CD4-positive, alpha-beta T cell treated with Interleukin-6 for 4 hours (primary cell): ENCODE results near the gene ARHGAP24.

Source experiments
- DNase-seq: peaks from one replicate; pipeline ENCODE4 v3.0.0-alpha.2; 2020; ENCODE audit warnings: mixed read lengths

ARHGAP24 gene

DNA sequence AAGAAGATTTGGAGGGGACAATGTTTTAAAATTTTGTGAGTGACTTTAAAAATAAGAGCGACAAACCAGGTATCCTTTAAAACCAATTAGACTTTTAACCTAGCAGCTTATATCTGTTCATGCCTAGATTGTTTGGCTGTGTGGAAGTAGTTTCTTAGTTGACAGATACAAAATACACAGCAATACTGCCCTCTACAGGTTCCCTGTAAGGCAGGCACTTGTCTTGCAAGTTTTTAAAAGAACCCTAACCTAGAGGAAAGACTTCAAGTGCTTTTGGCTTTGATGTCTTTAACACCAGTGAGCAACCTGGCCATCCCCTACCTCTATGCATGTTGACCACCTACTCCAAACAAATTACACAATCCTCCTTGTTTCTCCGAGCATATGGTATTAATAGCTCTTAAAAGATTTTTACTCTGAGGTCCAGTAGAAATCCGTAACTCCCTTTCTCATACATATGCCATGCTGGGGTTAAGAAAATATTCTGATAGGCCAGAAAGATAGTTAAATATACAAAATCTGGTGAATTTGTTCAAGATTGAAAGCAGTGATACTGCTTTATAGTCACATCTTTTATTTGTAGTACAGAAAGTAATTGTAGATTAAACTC lies 273.0 kb downstream of the ARHGAP24 start:
- no peak for DNase-seq

- DNase-seq, result no peak
These were observed 273.7 kb downstream of the ARHGAP24 start for GRCh38 chr4:85748654-85749053.

DNA sequence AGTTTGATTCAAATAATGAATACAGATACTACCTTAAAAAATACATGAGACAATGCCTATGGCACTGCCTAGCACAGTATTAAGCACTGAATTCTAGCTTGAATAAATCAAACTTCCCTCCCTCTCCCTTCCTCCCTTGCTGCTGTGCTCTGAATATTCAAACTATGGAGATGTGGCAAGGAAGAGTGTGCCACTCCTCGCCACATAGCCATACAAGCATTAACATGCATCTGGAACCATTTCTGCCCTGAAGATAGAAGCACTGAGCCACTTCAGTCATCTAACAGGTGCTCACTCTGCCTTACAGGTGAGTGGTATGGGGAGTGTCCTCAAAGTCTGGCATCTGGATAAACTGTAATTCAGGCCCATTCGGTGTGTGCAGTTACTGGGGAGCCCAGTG lies 276.9 kb downstream of the ARHGAP24 start:
- no peak for DNase-seq

DNA sequence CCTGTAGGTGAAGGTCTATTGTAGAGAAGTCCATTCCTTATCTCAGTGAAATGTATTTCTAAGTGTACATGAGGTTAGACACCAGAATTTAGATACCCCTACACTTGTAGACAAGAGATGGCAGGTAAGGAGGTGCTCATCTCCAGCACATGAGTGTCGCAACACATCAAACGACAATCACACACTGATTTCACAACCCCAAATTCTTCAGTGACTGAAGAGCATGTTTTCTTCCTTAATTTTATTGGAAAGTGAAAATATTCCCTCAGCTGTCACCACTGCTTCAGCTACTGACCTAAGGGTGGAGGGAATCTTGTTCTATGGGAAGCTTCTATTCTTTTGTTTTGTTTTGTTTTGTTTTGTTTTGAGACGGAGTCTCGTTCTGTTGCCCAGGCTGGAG lies 280.3 kb downstream of the ARHGAP24 start:
- no peak for DNase-seq

DNA sequence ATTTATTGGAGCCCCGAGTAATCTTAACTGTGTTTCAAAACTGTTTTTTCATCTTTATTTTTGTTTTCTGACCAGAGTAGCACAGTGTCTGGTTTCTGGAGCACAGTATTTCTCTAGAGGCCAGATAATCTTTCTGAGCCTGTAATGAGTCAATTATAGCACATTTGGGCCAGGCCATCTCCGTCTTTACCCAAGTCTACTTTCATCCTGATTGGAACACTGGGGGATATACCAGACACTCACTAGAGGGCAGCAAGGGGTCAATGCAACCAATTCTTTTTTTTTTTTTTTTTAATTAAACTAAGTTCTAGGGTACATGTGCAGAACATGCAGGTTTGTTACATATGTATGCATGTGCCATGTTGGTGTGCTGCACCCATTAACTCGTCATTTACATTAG lies 282.0 kb downstream of the ARHGAP24 start:
- DNase-seq, result no peak

GRCh38 chr4:85759388-85759787 lies 284.4 kb downstream of the ARHGAP24 start:
- no peak for DNase-seq

GRCh38 chr4:85760511-85760910 lies 285.6 kb downstream of the ARHGAP24 start:
- no peak for DNase-seq

GRCh38 chr4:85761803-85762528 lies 287.0 kb downstream of the ARHGAP24 start:
- no peak for DNase-seq

DNA sequence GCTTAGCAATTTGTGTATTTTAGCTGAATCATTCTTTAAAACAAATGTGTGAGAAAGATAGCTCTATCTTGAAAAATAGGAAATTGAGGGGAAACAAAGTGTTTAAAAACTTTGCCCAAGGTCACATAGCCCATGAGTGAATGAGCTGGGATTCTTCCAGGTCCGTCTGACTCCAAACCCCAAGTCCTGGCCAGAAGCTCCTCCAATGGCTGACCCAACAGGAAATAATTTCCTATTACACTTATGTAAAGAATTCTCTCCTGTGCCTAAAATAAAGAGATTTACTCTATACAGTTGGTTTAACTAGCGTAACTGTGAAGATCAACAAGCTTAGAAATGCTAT lies 287.6 kb downstream of the ARHGAP24 start:
- no peak for DNase-seq

- no peak for DNase-seq
These were observed 288.3 kb downstream of the ARHGAP24 start for GRCh38 chr4:85763202-85763601.

- no peak for DNase-seq
These were observed 292.7 kb downstream of the ARHGAP24 start for GRCh38 chr4:85767649-85768048.

- no peak for DNase-seq
These were observed 294.1 kb downstream of the ARHGAP24 start for GRCh38 chr4:85769009-85769408.

GRCh38 chr4:85772470-85772869 lies 297.5 kb downstream of the ARHGAP24 start:
- DNase-seq, result no peak

DNA sequence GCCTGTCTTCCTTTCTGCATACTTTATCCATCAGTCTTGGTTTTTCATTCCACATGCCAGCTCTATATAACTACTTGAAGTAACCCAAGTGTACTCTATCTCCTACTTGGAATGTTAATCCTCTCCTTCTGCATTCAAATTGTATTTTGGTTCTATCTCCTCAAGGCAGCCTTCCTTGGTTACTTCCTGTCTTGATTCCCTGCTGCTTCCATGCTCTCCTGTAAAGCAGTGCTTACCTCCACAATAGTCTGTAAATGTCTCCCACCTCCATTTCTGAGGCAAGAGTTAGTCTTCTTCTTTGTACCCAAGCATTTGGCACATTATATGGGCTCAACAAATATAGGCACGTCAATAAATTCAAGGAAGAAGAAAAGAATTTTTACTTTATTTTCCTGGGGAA lies 298.4 kb downstream of the ARHGAP24 start:
- no peak for DNase-seq

- DNase-seq, result no peak
These were observed 299.1 kb downstream of the ARHGAP24 start for GRCh38 chr4:85774000-85774399.

- DNase-seq, result no peak
These were observed 299.5 kb downstream of the ARHGAP24 start for GRCh38 chr4:85774489-85774888.

DNA sequence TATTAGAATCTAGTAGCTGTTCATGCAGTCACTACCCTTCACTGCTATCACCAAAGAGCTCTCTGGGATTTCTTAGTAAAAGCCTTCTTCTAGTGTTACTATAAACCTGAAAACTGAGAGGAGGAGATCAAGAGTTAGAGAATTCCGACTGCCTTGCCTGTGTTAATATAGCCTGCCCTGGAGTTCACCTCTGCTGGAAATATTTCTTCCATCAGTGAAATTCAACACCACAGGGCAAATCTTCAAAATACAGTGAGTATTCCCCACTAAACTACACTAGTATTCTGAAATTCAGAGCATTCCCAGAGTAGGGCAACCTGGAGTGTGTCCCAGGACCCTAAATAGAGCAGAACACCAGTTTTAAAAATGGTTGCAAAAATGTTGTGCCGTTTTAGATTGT lies 301.1 kb downstream of the ARHGAP24 start:
- DNase-seq, result no peak

GRCh38 chr4:85776579-85776978 lies 301.6 kb downstream of the ARHGAP24 start:
- no peak for DNase-seq

DNA sequence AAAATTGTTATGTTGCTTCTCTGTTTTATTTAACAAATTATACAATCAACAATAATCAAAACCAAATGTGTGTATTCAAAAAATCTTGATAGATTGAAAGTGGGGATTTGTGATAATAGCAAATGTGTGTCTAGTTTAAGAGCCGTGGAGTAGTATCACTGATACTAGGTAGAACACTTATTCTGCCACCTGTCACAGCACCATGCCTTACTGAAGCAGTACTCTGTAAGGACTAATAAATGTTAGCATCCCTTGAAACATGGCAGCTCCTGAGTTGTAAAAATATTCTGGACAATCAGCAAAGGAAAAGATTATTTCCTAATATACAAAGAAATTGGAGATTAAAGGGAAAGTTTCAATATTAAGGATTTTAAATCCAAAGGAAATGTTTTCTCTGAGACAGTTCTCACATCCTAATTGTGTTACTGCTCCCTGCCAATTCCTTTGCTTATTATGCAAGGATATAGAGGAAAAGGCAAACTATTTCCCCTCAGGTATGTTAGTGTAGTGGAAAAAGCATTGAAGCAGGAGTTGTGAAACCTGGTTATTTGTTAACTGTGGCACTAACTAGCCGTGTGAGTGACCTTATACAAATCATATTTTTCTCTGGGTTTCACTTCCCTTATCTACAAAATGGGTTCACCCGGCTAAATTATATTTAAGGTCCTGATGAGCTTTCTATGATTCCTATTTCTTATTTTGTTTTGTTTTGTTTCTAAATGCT lies 303.1 kb downstream of the ARHGAP24 start:
- no peak for DNase-seq

DNA sequence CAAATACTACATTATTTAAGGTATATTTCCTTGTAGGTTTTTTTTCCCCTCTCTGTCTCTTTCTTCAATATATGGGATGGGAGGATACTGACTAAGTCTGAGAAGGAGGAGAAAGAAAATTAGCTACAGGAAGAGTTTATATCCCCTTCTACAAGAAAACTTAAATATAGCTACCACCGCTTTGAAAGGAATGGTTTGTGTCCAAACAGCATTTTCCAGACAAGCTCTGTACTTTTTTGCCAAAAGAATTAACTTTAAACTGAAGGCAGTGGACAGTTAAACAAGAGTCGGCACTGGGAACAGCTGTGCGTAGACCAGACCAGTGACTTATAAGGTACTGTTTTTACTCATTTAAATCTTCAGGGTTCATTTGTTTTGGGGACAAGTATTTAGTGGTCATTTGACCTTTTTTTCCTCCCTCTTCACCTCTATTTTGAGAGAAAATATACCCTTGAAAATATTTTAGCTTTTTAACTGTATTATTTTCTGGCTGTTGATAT lies 303.7 kb downstream of the ARHGAP24 start:
- DNase-seq, result no peak

DNA sequence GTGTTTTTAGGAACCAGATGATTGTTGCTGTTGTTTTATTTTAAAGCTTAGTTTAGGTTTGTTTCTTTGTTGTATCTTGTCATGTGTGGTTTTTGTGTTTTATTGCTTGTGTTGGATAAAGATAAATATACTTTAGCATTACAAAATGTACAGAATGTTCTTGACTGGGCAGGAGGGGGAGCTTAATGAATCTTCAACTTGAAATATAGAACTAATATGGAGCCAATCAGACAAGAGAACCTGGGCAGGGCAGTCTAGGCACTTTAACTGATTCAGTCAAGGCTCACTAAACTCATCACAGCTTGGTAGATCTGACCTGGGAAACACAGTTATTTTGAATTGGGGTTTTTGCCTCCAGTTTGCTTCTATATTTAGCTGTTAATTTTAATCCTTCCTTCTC lies 304.2 kb downstream of the ARHGAP24 start:
- DNase-seq, result no peak

DNA sequence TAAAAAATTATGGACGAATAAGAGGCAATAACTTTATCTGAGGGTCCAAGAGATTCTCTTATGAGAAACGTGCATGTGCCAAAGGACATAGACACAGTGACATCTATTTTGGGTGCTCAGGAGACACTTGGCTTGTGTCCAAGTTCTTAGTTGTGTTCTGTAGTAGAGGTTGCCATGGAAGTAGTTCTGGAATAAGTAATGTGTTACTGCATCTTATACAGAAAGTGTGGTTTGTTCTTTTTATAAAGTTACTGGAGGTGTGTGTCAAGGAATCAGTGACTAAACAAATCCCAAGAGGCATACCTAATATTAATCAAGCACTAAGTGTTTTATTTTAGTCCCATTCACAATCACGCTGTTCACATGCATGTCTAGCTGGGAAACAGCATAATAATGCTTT lies 305.7 kb downstream of the ARHGAP24 start:
- no peak for DNase-seq

DNA sequence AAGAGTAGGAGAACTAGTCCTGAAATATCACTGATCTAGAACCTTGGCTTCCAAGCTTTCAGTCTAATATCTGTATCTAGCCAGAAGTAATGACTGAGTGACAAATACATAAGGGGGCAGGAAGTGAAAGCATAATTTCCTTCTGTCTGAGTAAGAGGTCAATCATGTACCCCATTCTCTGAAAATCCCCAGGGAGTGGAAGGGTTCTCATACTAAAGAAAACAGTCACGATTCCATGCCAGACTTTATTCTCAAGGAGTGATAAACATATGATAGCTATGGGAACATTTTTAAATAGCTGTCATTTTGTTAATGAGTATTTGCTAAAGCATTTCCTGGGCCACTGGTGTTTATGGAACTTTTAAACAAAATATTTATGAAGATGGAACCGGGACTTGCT lies 308.5 kb downstream of the ARHGAP24 start:
- no peak for DNase-seq

DNA sequence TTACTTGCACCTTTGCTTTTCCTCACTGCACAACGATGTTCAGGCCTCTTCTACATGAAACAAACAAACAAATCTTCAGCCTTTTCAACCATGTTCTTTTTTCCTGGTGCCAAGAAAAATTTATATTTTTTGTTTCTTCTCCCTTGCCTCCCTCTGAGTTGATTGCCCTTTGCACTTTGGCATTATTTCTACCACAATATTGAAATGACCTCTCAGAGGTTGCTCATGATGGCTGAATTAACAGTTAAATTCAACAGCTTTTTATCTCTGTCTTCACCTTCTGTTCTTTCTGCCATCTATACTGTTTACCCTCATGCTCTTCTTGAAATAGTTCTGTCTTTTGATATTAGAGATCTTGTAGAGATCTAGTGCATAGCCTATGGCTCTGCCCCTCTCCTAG lies 308.9 kb downstream of the ARHGAP24 start:
- DNase-seq, result no peak
